SKM-1 (cell line): ENCODE data around the gene RXRB.

ENCODE experiments used
- DNase-seq: peaks from one replicate; lab custom pipeline; 2025; ENCODE audit not compliant: unreplicated experiment; lab: John Stamatoyannopoulos, UW

The RXRB gene

DNA sequence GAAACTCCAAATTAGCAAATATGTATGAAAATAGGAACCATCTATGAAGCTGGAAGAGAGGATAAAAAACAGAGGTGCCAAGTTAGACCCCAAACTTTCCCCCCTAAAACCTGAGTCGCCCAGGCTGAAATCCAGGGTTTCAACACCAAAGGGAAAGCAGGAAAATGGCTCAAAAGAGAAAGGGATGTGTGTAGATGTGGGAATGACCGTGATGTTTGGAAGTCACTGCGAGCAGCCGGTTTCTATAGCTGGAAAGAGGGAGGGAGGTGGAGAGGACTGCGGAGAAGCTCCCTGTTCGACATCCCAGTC, 12.3 kb upstream of the RXRB start:
- DNase-seq = no peak

DNA sequence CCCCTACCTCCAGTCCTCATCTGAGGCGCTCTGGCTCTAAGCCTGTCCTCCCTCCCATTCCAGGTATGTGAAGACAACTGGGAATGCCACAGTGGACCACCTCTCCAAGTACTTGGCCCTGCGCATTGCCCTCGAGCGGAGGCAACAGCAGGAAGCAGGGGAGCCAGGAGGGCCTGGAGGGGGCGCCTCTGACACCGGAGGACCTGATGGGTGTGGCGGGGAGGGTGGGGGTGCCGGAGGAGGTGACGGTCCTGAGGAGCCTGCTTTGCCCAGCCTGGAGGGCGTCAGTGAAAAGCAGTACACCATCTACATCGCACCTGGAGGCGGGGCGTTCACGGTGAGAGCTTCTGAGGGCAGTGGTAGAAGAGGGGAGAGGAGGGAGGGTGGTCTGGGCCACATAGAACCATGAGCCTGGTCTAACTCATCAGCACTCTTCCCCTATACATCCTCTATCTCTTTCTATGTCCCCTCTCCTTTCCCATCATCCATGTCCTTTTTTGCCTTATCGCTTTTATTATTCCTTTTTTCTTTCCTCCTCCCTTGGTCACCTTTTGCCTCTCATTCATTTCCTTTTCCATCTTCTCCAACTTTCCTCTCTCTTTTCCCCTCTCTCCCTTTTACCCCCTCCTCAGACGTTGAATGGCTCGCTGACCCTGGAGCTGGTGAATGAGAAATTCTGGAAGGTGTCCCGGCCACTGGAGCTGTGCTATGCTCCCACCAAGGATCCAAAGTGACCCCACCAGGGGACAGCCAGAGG, 11.4 kb upstream of the RXRB start:
- DNase-seq = no peak

GRCh38 chr6:33211136-33211535, 10.7 kb upstream of the RXRB start:
- no peak for DNase-seq

DNA sequence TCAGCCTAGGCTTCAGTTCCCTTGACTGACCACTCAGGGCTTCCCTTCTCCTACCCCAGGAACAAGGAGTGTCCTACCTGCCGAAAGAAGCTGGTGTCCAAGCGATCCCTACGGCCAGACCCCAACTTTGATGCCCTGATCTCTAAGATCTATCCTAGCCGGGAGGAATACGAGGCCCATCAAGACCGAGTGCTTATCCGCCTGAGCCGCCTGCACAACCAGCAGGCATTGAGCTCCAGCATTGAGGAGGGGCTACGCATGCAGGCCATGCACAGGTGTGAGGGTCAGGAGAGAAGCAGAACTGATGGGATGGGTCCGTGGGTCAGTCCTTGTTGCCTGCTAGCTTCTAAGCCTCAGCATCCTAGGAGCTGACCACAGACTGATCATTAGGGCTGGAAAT, 9.4 kb upstream of the RXRB start:
- no peak for DNase-seq

DNA sequence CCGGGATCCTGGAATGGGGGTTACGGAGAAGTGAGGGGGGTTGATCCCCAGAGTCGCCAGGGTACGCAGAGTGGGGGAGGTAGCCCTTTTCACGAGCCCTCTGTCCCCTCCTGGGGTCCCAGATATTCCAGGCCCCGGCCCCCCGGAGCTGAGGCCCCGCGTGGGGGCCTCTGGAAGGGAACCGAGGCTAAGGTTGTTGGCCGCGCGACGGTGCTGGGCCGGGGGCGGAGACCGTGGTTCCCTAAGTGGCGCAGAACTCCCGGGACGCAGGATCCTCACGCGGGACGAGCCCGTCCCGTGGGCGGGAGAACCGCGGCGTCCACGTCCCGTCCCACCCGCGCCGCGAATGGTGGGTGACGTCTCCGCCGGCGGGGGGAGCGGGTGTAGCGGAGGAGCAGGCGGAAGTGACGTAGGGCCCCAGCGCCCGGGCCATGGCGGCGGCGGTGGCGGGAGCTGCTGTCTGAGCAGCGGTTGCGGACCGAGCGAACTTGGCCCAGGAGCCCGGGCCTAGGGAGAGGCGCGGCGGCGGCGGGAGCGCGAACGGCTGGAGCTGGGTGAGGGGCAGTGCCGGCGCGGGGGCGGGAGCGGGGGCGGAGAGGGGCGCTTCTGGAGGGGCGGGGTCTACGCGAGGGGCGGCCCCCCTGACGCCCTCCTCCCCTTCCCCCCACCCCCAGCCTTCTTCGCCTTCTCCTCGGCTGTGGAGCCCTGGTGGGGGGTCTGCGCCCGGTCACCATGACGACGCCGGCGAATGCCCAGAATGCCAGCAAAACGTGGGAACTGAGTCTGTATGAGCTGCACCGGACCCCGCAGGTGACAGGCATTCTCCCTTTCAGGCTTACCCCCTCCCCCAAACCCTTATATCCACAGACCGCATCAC, 7.9 kb upstream of the RXRB start, which contains the start of gene RING1:
RING1 (plus strand) TSS at position 410 of the 877 bp plus-strand sequence; CDS start at position 733, 323 bp downstream.
- peak; percentile 40 for DNase-seq

DNA sequence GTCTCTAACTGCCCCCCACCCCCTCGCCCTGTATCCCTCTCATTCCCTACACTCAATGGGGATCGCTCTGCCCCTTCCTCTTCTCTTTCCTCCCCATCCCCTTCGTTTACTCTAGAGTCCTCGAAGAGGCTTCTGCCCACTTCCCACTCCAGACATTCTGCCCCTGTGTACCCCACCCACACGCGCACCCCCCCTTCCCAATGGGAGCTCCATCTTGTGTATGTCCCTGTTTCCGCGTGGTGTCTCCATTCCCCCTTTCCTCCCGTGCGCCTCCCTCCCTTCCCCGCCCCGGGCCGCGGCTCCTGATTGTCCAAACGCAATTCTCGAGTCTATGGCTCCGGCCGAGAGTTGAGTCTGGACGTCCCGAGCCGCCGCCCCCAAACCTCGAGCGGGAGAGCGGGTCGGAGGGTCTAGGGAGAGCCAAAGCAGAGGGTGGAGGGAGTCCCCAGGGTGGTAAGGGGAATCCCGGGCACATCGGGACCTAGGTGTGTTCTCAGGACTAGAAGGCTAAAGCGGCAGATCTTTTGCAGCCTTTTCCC, 7.2 kb upstream of the RXRB start:
- DNase-seq = no peak

DNA sequence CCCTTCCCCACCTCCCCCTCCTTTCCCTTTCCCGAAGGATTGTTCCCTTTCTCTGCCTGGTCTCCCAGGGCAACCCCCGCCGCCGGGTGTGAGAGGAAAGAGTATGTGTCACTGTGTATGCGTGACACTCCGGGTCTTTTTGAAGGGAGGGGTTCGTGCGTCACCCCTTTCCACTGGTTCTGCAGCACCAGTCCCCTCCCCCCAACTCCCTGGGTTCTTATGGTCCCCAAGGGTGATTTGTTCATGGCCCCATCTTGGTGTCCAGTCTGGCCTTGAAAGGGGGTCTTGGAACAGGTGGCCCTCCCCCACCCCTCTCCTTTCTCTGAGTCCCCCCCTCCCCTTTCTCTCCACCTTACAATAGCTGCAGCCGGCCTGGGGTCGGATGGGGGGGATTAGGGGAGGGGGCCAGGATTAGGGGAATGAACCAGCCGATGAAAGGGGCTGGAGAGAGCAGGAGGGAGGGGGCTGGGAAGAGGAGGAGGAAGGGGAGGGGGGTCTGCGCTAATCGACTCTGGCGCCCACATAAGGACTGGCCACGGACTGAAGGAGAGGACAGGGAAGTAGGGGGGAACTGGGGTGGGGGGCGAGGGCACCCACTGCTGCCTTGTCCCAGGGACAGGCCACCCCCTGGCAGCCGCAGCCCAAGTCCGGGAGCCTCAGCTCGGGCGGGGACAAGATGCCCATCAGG, 6.5 kb upstream of the RXRB start:
- DNase-seq = no peak

GRCh38 chr6:33206027-33206863, 5.8 kb upstream of the RXRB start:
- DNase-seq = no peak

DNA sequence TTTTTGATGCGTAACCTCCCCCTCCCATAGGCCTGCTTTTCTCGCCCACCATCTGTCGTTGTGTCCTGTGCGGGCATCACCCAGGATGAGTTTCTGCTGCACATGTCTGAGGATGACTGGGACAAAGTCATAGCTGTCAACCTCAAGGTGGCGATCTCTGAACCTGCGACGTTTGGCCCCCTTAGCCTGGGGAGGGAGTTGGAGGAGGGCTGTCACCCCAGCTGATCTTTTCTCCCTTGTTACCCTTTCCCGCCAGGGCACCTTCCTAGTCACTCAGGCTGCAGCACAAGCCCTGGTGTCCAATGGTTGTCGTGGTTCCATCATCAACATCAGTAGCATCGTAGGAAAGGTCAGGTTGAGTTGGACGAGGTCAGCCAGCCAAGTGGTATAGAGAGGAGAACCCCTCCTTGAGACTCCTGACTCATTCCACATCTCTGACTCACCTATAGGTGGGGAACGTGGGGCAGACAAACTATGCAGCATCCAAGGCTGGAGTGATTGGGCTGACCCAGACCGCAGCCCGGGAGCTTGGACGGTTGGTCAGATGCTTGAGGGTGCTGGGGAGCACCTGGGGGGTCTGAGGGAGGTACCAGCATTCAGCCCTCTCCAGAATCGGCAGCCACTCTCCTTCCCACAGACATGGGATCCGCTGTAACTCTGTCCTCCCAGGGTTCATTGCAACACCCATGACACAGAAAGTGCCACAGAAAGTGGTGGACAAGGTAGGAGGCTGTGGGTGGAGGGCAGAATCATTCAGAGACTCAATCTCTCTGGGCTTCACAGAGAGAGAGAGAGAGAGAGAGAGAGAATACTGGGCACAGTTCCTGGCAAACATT, 4.9 kb upstream of the RXRB start:
- DNase-seq = no peak

DNA sequence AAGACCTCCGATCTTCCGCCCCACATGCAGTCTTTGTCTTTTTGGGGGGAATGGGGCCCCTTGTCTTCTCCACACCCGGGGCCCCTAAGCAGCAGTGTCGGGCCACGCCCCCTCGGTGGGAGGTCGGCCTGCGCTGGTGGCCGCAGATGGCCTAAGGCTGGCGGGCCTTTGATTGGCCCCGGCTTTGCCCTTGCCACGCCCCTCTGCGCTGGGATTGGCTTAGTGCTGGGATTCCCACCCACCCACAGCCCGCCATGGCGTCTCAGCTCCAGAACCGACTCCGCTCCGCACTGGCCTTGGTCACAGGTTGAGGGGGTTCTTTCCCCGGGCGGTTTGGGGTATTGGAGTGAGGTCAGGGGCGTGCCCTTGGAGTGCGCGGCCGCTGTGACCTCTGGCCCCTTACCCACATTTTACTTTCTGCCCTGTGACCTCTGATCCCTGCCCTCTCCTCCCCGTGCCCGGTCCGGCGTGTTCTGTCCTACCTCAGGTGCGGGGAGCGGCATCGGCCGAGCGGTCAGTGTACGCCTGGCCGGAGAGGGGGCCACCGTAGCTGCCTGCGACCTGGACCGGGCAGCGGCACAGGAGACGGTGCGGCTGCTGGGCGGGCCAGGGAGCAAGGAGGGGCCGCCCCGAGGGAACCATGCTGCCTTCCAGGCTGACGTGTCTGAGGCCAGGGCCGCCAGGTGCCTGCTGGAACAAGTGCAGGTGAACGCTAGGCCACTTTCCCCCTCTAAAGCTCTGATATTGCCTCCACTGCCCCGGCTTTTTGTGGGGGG, 4.1 kb upstream of the RXRB start, which contains the start of gene HSD17B8:
HSD17B8 (plus strand) TSS at position 241 of the 776 bp plus-strand sequence; CDS start at position 255, 14 bp downstream.
- peak; percentile 62 for DNase-seq

GRCh38 chr6:33204165-33204414, 3.6 kb upstream of the RXRB start:
- no peak for DNase-seq

DNA sequence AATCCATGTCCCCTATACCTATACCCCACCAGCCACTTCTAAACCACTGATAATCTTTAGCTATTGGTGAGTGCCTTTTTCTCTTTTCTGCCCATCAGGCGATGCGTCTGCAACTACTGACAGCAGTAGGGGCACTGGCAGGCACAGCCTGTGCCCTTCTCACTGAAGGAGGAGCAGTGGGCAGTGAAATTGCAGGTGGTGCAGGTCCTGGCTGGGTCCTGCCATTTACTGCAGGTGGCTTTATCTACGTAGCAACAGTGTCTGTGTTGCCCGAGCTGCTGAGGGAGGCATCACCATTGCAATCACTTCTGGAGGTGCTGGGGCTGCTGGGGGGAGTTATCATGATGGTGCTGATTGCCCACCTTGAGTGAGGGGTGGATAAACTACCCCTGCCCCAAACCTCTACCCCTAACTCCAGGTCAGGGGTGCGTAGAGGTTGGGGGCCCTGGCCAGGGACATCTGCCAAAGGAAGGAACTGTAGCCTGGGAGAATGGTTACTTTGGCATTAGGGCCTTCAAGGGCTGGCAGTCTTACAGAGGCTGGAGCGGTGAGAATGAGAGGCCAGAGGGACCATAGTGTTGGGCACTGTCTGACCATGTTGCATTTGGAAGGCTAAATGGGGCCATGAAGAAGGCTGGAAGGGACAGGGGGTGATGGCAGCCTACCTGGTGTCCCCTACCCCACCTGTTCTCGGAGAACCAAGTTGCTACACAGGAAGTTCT, 3.1 kb upstream of the RXRB start:
- DNase-seq = no peak

DNA sequence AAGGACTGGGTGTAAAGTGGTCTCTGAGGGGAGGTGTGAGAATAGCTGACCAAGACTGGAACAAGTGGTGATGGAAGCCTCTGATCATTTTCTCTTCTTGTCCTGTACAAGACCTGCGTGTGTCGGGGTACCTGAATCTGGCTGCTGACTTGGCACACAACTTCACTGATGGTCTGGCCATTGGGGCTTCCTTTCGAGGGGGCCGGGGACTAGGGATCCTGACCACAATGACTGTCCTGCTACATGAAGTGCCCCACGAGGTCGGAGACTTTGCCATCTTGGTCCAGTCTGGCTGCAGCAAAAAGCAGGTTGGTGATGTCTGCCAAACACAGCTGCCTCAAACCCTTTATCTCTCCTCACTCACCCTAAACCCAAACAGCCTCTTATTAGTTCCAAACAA, 2.3 kb upstream of the RXRB start:
- no peak for DNase-seq

DNA sequence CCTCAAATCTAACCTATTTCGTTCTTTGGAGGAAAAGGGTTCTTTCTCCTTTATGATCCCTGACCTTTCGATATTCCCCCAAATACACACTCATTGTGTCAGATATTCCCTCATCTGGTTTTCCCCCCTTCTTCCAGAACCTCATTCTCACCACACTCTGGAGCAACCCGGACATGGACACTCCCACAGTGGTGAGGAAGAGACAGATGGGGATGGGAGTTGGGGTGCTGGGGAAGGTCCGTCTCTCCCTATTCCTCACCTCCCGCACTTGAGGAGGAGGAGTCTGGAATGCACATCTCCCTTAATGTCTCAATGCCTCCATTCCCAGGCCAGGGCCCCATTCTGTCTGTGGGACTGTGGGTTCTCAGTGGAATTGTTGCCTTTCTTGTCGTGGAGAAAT, 1.5 kb upstream of the RXRB start:
- no peak for DNase-seq

GRCh38 chr6:33201147-33201545, 681 bp upstream of the RXRB start:
- DNase-seq = no peak

DNA sequence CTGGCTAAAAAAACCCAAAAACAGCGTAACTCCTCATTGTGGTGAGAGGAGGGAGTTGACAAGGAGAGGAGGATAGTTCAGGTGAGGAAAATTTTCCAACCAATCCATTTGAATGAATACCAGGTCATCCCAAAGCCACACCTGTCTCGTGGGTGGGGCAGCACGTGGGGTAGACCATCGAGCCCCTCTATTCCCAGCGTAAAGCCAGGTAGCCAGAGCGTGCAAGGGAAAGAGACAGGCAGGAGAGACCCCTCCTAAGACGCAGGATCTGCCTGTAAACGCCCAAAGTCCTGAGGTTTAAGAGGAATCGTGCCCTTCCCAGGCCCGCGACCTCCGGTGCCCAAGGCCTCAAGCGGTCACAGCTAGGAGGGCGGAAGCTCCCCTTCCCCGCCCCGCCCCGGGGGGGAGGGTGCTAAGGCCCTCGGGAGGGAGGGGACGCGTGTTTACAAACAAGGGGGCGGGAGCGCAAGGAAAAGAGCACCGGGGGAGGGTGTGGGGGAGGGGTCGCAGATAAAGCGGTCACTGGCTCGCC, 712 bp downstream of the RXRB start:
- peak; percentile 48 for DNase-seq

GRCh38 chr6:33198853-33199436, 1.5 kb downstream of the RXRB start:
- DNase-seq = no peak
